GM19455 (cell line): ENCODE data around the gene BRD9.
"Not testable (repeated sequence)": the region's sequence is repeated elsewhere in the genome, so short reads cannot be mapped to it uniquely, and the experiment has no call there.

Source experiments
- ATAC-seq: cut with Tn5 transposase; IDR thresholded peaks from one replicate; pipeline ENCODE4 v1.9.1; 2021; ENCODE audit not compliant: unreplicated experiment

Gene BRD9

GRCh38 chr5:846602-847091 lies 46.0 kb downstream of the BRD9 start:
- not testable (repeated sequence) for ATAC-seq

GRCh38 chr5:845676-846601 lies 46.7 kb downstream of the BRD9 start:
- not testable (repeated sequence) for ATAC-seq

- ATAC-seq: not testable (repeated sequence)
Measured at GRCh38 chr5:845031-845675, 47.4 kb downstream of the BRD9 start.

- not testable (repeated sequence) for ATAC-seq
Measured at GRCh38 chr5:844426-844825, 48.2 kb downstream of the BRD9 start.

GRCh38 chr5:843926-844325 lies 48.7 kb downstream of the BRD9 start:
- ATAC-seq: not testable (repeated sequence)

- not testable (repeated sequence) for ATAC-seq
Measured at GRCh38 chr5:843371-843770, 49.2 kb downstream of the BRD9 start.

GRCh38 chr5:842402-843221 lies 50.0 kb downstream of the BRD9 start:
- ATAC-seq: not testable (repeated sequence)

- ATAC-seq: not testable (repeated sequence)
Measured at GRCh38 chr5:841531-842401, 50.8 kb downstream of the BRD9 start.

GRCh38 chr5:840974-841435 lies 51.6 kb downstream of the BRD9 start:
- not testable (repeated sequence) for ATAC-seq

- not testable (repeated sequence) for ATAC-seq
Measured at GRCh38 chr5:840118-840973, 52.3 kb downstream of the BRD9 start.

GRCh38 chr5:838431-838851 lies 54.2 kb downstream of the BRD9 start:
- not testable (repeated sequence) for ATAC-seq

GRCh38 chr5:837621-838121 lies 54.9 kb downstream of the BRD9 start:
- ATAC-seq: not testable (repeated sequence)

GRCh38 chr5:835933-836612 lies 56.5 kb downstream of the BRD9 start:
- not testable (repeated sequence) for ATAC-seq

GRCh38 chr5:834013-834412 lies 58.6 kb downstream of the BRD9 start:
- ATAC-seq: not testable (repeated sequence)

- not testable (repeated sequence) for ATAC-seq
Measured at GRCh38 chr5:828194-828593, 64.4 kb downstream of the BRD9 start.

- not testable (repeated sequence) for ATAC-seq
Measured at GRCh38 chr5:825544-825943, 67.1 kb downstream of the BRD9 start.

GRCh38 chr5:821504-821903 lies 71.1 kb downstream of the BRD9 start:
- no peak for ATAC-seq

GRCh38 chr5:820245-820644 lies 72.4 kb downstream of the BRD9 start:
- no peak for ATAC-seq
